ENCODE data around the gene KIF17.

DNA sequence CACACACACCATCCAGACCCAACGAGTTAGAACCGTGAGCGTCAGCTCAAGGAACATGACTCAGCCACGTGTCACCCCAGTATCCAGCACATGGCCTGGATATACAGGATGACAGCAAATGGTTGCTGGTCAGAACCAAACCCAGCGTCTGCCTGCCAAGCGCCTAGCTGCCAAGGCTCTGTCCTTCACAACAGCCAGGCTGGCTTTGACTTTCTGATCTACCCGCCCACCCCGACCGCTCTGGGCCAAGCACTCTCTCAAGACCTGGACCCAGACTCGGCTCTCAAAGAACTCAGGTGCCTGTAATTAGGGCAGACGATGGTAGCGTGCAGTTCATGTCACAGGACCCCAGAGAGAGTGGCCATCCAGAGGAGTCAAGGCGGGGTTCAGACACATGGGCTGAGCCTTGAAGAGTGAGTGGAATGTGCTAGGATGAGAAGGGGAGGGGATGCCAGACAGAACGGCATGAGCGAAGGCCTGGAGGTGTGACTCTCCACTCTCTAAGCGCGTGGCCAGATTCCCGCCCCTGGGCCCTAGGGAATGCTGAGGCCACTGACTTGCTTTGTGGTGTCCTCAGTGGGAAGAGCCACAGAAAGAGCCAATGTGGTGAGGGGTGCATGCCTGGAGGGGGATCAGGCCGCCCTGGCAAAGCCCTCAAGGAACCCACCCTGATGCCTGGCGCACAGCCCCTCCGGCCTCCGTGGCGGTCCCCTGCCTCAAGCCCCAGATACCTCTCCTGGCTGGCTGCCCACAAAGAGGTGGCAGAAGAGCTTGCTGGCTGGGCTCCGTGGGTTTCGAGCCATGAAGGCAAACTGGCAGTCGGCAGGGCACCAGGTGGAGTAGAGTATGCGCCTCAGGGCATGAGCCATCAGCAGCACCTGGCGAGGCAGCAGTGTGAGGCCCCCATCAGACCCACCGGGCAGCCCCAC is 7.6 kb upstream of the KIF17 start:
- TF ChIP-seq, protein P1, sequence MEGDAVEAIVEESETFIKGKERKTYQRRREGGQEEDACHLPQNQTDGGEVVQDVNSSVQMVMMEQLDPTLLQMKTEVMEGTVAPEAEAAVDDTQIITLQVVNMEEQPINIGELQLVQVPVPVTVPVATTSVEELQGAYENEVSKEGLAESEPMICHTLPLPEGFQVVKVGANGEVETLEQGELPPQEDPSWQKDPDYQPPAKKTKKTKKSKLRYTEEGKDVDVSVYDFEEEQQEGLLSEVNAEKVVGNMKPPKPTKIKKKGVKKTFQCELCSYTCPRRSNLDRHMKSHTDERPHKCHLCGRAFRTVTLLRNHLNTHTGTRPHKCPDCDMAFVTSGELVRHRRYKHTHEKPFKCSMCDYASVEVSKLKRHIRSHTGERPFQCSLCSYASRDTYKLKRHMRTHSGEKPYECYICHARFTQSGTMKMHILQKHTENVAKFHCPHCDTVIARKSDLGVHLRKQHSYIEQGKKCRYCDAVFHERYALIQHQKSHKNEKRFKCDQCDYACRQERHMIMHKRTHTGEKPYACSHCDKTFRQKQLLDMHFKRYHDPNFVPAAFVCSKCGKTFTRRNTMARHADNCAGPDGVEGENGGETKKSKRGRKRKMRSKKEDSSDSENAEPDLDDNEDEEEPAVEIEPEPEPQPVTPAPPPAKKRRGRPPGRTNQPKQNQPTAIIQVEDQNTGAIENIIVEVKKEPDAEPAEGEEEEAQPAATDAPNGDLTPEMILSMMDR (IDR thresholded peaks at IDR 0.05): no peak
- no peak for TF ChIP-seq POLR2A (IDR thresholded peaks at IDR 0.05)
- no peak for TF ChIP-seq EP300 (IDR thresholded peaks at IDR 0.05)
